ENCODE data around the gene OR5H14. TPM values are rescaled to one million over a fixed set of nuclear protein-coding genes. Genes with fewer than 3 reads are reported as not detected.
"Not testable (repeated sequence)": the region's sequence is repeated elsewhere in the genome, so short reads cannot be mapped to it uniquely, and the experiment has no call there.

The OR5H14 gene
- polyA plus RNA-seq, 4 donors, result not detected

DNA sequence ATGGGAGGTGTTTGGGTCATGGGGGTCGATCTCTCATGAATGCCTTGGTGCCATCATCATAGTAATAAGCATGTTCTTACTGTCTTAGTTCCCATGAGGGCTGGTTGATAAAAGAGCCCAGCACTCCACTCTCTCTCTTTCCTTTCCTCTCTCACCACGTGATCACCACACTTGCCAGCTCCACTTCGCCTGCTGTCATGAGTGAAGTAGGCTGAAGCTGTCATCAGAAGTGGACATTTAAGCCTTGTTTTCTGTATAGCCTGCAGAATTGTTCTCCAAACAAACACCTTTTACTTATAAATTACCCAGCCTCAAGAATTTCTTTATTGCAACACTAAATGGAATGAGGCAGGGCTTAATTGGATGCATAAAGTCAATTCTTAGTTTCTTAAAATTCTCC is 10.6 kb upstream of the OR5H14 start:
- H3K36me3 ChIP-seq (ENCODE audit: control insufficient read depth in 3 of 3, insufficient read depth in 2 of 3, low read depth in 1 of 3, low read length in 3 of 3), result no peaks in the 10 kb centered on the region
- DNase-seq (no peak), FAIRE-seq (no peak)
- no peak overlapping the region for H3K27ac ChIP-seq (ENCODE audit: low read depth in 1 of 3, low read length in 2 of 3)
- no peaks in the 10 kb centered on the region for H3K4me1 ChIP-seq (ENCODE audit: control insufficient read depth in 3 of 3, insufficient read depth in 2 of 3, low read depth in 1 of 3, low read length in 2 of 3)
- WGBS, 3 donors, result 45 to 62% (median 54%) methylated on average over 3 of the region's 3 CpGs
- no peaks in the 10 kb centered on the region for H3K9me3 ChIP-seq (ENCODE audit: control insufficient read depth in 2 of 2, insufficient read depth in 1 of 2, low read depth in 1 of 2, low read length in 1 of 2)
- H3K4me3 ChIP-seq (ENCODE audit: low read depth in 1 of 3, low read length in 3 of 3), result no peak overlapping the region
- H3K27me3 ChIP-seq (ENCODE audit: control insufficient read depth in 3 of 3, insufficient read depth in 3 of 3, low read length in 3 of 3), result no peaks in the 10 kb centered on the region

DNA sequence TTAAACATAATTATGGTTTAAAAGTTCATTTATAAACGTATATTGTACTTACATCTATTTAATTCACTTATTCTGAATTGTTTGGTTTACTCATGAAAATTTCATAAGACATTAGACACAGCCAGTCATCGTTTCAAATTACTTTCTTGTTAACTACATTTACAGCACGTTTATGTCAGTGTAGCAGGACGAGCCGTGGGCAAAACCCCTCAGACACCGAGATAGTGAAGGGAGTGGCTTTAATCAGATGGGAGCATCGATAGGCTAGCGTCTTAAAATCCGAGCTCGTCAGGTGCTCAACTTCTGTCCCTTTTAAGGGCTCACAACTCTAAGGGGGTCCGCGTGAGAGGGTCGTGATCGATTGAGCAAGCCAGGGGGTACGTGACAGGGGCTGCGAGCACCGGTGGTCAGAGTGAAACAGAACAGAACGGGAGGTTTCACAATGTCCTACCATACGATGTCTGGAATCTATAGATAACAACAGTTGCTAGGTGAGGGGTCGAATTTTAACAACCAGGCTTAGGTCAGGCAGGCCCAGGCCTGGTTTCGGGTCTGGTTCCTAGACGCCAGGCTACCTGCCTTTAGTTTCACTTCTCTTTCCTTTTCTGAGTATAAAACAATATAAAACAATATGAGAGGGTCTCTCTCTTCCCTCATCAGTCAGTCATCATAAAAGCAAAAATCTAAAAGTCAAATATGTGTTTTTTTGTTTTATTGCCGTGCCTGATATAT is 9.3 kb upstream of the OR5H14 start:
- not testable (repeated sequence) for H3K4me1 ChIP-seq (ENCODE audit: control insufficient read depth in 3 of 3, insufficient read depth in 2 of 3, low read depth in 1 of 3, low read length in 2 of 3); H3K27ac ChIP-seq (ENCODE audit: low read depth in 1 of 3, low read length in 2 of 3); H3K36me3 ChIP-seq (ENCODE audit: control insufficient read depth in 3 of 3, insufficient read depth in 2 of 3, low read depth in 1 of 3, low read length in 3 of 3); H3K27me3 ChIP-seq (ENCODE audit: control insufficient read depth in 3 of 3, insufficient read depth in 3 of 3, low read length in 3 of 3); H3K9me3 ChIP-seq (ENCODE audit: control insufficient read depth in 2 of 2, insufficient read depth in 1 of 2, low read depth in 1 of 2, low read length in 1 of 2); FAIRE-seq; DNase-seq; H3K4me3 ChIP-seq (ENCODE audit: low read depth in 1 of 3, low read length in 3 of 3)
- WGBS, 3 donors, result 70 to 77% (median 77%) methylated on average over 21 to 23 of the region's 23 CpGs

DNA sequence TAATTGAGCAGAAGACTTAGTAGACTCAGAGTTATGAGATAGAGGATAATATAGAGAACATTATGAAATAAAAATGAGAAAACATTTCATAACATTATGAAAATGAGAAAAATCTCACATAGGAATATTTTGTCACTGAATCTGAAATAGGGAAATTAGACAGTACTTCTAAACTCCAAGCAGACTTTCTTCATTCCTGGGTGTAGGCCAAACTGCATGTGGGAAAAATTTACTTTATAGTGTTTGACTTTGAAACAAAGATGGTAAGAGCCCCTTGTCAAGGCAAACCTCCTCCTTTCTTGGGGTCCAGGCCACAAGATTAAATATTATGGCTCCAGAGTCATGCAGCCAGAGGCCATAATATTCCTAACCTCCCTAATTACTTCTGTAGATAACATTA is 6.7 kb upstream of the OR5H14 start:
- DNase-seq, result no peak
- H3K27ac ChIP-seq (ENCODE audit: low read depth in 1 of 3, low read length in 2 of 3), result no peak overlapping the region
- H3K4me1 ChIP-seq (ENCODE audit: control insufficient read depth in 3 of 3, insufficient read depth in 2 of 3, low read depth in 1 of 3, low read length in 2 of 3), result no peaks in the 10 kb centered on the region
- H3K4me3 ChIP-seq (ENCODE audit: low read depth in 1 of 3, low read length in 3 of 3), result no peak overlapping the region
- H3K9me3 ChIP-seq (ENCODE audit: control insufficient read depth in 2 of 2, insufficient read depth in 1 of 2, low read depth in 1 of 2, low read length in 1 of 2), result no peaks in the 10 kb centered on the region
- no peaks in the 10 kb centered on the region for H3K27me3 ChIP-seq (ENCODE audit: control insufficient read depth in 3 of 3, insufficient read depth in 3 of 3, low read length in 3 of 3)
- FAIRE-seq, result no peak
- no peaks in the 10 kb centered on the region for H3K36me3 ChIP-seq (ENCODE audit: control insufficient read depth in 3 of 3, insufficient read depth in 2 of 3, low read depth in 1 of 3, low read length in 3 of 3)

DNA sequence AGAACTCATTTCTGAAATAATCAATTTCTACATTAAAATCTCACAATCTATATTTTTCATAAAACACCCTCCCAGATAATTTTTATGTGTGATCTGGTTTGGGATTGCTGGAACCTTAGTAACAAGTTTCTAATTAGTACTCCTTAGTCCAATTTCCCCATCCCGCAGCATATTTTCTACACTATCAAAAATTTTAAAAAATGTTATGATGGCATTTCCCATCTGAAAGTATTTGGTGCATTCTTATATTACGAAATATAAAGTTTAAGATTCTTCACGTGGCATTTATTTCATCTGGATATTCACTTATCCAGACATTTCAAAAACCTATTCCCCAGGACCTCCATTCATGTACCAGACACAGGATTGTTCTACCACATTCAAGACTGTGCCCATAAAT is 1.5 kb downstream of the OR5H14 start:
- Histone ChIP-seq H3K27me3 (ENCODE audit: control insufficient read depth in 3 of 3, insufficient read depth in 3 of 3, low read length in 3 of 3) (no peaks in the 10 kb centered on the region), H3K36me3 (ENCODE audit: control insufficient read depth in 3 of 3, insufficient read depth in 2 of 3, low read depth in 1 of 3, low read length in 3 of 3) (no peaks in the 10 kb centered on the region), H3K27ac (ENCODE audit: low read depth in 1 of 3, low read length in 2 of 3) (no peak overlapping the region), H3K9me3 (ENCODE audit: control insufficient read depth in 2 of 2, insufficient read depth in 1 of 2, low read depth in 1 of 2, low read length in 1 of 2) (no peaks in the 10 kb centered on the region), H3K4me1 (ENCODE audit: control insufficient read depth in 3 of 3, insufficient read depth in 2 of 3, low read depth in 1 of 3, low read length in 2 of 3) (no peaks in the 10 kb centered on the region), H3K4me3 (ENCODE audit: low read depth in 1 of 3, low read length in 3 of 3) (no peak overlapping the region)
- WGBS, 3 donors, result 56 to 65% (median 60%) methylated on average over 3 of the region's 3 CpGs
- no peak for FAIRE-seq
- DNase-seq, result no peak

DNA sequence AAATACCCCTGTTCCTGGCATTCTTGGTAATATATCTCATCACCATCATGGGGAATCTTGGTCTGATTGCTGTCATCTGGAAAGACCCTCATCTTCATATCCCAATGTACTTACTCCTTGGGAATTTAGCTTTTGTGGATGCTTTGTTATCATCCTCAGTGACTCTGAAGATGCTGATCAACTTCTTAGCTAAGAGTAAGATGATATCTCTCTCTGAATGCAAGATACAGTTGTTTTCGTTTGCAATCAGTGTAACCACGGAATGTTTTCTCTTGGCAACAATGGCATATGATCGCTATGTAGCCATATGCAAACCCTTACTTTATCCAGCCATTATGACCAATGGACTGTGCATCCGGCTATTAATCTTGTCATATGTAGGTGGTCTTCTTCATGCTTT is 2.2 kb downstream of the OR5H14 start:
- not testable (repeated sequence) for DNase-seq; H3K9me3 ChIP-seq (ENCODE audit: control insufficient read depth in 2 of 2, insufficient read depth in 1 of 2, low read depth in 1 of 2, low read length in 1 of 2); FAIRE-seq; H3K36me3 ChIP-seq (ENCODE audit: control insufficient read depth in 3 of 3, insufficient read depth in 2 of 3, low read depth in 1 of 3, low read length in 3 of 3); H3K4me3 ChIP-seq (ENCODE audit: low read depth in 1 of 3, low read length in 3 of 3); H3K4me1 ChIP-seq (ENCODE audit: control insufficient read depth in 3 of 3, insufficient read depth in 2 of 3, low read depth in 1 of 3, low read length in 2 of 3); H3K27me3 ChIP-seq (ENCODE audit: control insufficient read depth in 3 of 3, insufficient read depth in 3 of 3, low read length in 3 of 3); H3K27ac ChIP-seq (ENCODE audit: low read depth in 1 of 3, low read length in 2 of 3)
- WGBS, 3 donors, result 67 to 84% (median 79%) methylated on average over 4 of the region's 4 CpGs

DNA sequence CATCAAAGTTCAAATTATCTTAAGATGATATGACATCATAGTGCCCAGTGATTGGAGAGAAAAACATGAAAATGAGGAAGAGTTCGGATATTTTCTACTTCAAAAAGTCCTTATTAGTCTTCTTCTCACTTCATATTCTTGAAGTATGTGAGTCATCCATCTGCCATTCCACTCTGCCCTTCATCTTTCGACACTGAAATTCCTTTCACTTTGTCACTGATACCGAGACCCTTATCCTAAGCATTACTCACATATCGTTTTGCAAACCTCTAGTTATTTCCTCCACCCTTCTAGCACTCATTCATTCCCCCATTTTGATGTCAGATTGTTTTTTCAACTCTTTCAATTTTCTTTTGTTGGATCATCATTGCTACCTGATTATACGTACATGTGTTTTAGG is 4.0 kb downstream of the OR5H14 start:
- Histone ChIP-seq H3K36me3 (ENCODE audit: control insufficient read depth in 3 of 3, insufficient read depth in 2 of 3, low read depth in 1 of 3, low read length in 3 of 3) (no peaks in the 10 kb centered on the region), H3K27ac (ENCODE audit: low read depth in 1 of 3, low read length in 2 of 3) (no peak overlapping the region), H3K4me1 (ENCODE audit: control insufficient read depth in 3 of 3, insufficient read depth in 2 of 3, low read depth in 1 of 3, low read length in 2 of 3) (no peaks in the 10 kb centered on the region), H3K27me3 (ENCODE audit: control insufficient read depth in 3 of 3, insufficient read depth in 3 of 3, low read length in 3 of 3) (no peaks in the 10 kb centered on the region), H3K9me3 (ENCODE audit: control insufficient read depth in 2 of 2, insufficient read depth in 1 of 2, low read depth in 1 of 2, low read length in 1 of 2) (no peaks in the 10 kb centered on the region), H3K4me3 (ENCODE audit: low read depth in 1 of 3, low read length in 3 of 3) (no peak overlapping the region)
- WGBS, 3 donors, result 69 to 80% (median 72%) methylated on average over 5 of the region's 5 CpGs
- no peak for FAIRE-seq
- no peak for DNase-seq

DNA sequence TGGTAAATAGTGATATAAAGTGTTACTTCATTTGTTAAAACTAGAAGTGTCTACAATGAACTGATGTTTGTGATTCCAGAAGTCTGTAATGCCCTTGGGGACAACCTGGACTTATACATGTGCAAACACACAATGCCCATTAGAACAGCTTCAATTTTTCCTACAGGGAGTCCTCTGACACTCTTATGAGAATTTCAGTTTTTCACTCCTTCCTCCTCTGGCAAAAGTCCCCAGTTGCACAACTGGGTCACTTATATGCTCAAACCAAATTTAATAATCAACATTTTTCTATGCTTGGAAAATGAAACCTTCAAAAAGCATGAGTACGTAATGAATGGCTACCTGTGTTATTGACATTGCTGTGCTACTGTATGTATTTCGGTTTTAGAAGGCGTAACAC is 19.1 kb downstream of the OR5H14 start, which contains the start of gene OR5H15:
Gene OR5H15, plus strand, starts transcription at position 301 of the 400 bp plus-strand sequence. CDS start 2,004 bp downstream, outside the sequence.
- H3K36me3 ChIP-seq (ENCODE audit: control insufficient read depth in 3 of 3, insufficient read depth in 2 of 3, low read depth in 1 of 3, low read length in 3 of 3), result no peaks in the 10 kb centered on the region
- H3K4me1 ChIP-seq (ENCODE audit: control insufficient read depth in 3 of 3, insufficient read depth in 2 of 3, low read depth in 1 of 3, low read length in 2 of 3), result no peaks in the 10 kb centered on the region
- no peak for DNase-seq
- H3K9me3 ChIP-seq (ENCODE audit: control insufficient read depth in 2 of 2, insufficient read depth in 1 of 2, low read depth in 1 of 2, low read length in 1 of 2), result no peaks in the 10 kb centered on the region
- no peaks in the 10 kb centered on the region for H3K27me3 ChIP-seq (ENCODE audit: control insufficient read depth in 3 of 3, insufficient read depth in 3 of 3, low read length in 3 of 3)
- WGBS, 3 donors, result 90 to 93% (median 93%) methylated on average over 3 of the region's 3 CpGs
- no peak within 1 kb of the TSS for H3K4me3 ChIP-seq (ENCODE audit: low read depth in 1 of 3, low read length in 3 of 3)
- H3K27ac ChIP-seq (ENCODE audit: low read depth in 1 of 3, low read length in 2 of 3), result no peak within 1 kb of the TSS
- no peak for FAIRE-seq

DNA sequence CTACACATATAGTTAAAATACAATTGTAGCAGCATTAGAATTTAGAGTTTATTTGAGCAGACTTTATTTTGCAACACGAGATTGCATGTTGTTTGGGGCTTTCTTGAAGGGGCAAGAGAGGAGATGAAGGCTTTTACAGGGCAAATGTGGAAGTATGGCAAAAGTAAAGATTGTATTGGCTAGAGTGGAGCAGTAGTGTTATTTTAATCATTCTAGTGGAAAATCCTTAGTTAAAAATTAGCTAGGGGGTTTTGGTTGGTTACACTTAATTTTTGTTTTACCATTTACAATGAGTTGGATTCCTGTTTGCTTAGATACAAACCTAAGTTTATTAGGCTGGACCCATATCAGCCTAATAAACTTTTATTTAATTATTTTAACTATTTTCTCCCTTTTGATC is 23.8 kb downstream of the OR5H14 start:
- no peak for FAIRE-seq

DNA sequence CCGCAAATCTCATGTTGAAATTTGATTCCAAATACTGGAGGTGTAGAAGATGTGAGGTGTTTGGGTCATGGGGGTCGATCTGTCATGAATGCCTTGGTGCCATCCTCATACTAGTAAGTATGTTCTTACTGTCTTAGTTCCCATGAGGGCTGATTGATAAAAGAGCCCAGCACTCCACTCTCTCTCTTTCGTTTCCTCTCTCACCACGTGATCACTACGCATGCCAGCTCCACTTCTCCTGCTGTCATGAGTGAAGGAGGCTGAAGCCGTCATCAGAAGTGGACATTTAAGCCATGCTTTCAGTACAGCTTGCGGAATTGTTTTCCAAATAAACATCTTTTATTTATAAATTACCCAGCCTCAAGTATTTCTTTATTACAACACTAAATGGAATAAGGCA is 25.3 kb downstream of the OR5H14 start:
- FAIRE-seq (no peak), DNase-seq (no peak)
- Histone ChIP-seq H3K4me3 (ENCODE audit: low read depth in 1 of 3, low read length in 3 of 3) (no peak overlapping the region), H3K36me3 (ENCODE audit: control insufficient read depth in 3 of 3, insufficient read depth in 2 of 3, low read depth in 1 of 3, low read length in 3 of 3) (no peaks in the 10 kb centered on the region), H3K27me3 (ENCODE audit: control insufficient read depth in 3 of 3, insufficient read depth in 3 of 3, low read length in 3 of 3) (no peaks in the 10 kb centered on the region), H3K27ac (ENCODE audit: low read depth in 1 of 3, low read length in 2 of 3) (no peak overlapping the region), H3K9me3 (ENCODE audit: control insufficient read depth in 2 of 2, insufficient read depth in 1 of 2, low read depth in 1 of 2, low read length in 1 of 2) (no peaks in the 10 kb centered on the region), H3K4me1 (ENCODE audit: control insufficient read depth in 3 of 3, insufficient read depth in 2 of 3, low read depth in 1 of 3, low read length in 2 of 3) (no peaks in the 10 kb centered on the region)
- 80 to 85% (median 83%) methylated on average over 7 of the region's 7 CpGs for WGBS, 3 donors

More for the DNA sequence above, 23.8 kb downstream of the OR5H14 start:
- no peak overlapping the region for H3K27ac ChIP-seq (ENCODE audit: low read depth in 1 of 3, low read length in 2 of 3)
- H3K36me3 ChIP-seq (ENCODE audit: control insufficient read depth in 3 of 3, insufficient read depth in 2 of 3, low read depth in 1 of 3, low read length in 3 of 3), result no peaks in the 10 kb centered on the region
- WGBS, 3 donors, result 11 to 49% (median 27%) methylated on average over 1 of the region's 1 CpG
- no peaks in the 10 kb centered on the region for H3K4me1 ChIP-seq (ENCODE audit: control insufficient read depth in 3 of 3, insufficient read depth in 2 of 3, low read depth in 1 of 3, low read length in 2 of 3)
- no peak overlapping the region for H3K4me3 ChIP-seq (ENCODE audit: low read depth in 1 of 3, low read length in 3 of 3)
- H3K9me3 ChIP-seq (ENCODE audit: control insufficient read depth in 2 of 2, insufficient read depth in 1 of 2, low read depth in 1 of 2, low read length in 1 of 2), result no peaks in the 10 kb centered on the region
- no peaks in the 10 kb centered on the region for H3K27me3 ChIP-seq (ENCODE audit: control insufficient read depth in 3 of 3, insufficient read depth in 3 of 3, low read length in 3 of 3)
- DNase-seq, result no peak
